K562 (cell line): ENCODE data around the gene MCRS1. TPM values are rescaled to one million over a fixed set of nuclear protein-coding genes. Genes with fewer than 3 reads are reported as not detected.
A peak's percentile ranks its signal among the peaks of the same experiment; 100 is the strongest.

ENCODE experiments used
- AFF4 ChIP-seq: sonication (generic); formaldehyde crosslinking; IDR thresholded peaks from 2 replicates; pipeline ENCODE4 v1.8.0; 2023; ENCODE audit warnings: mild to moderate bottlenecking, missing genetic modification reagents
- ARID2 ChIP-seq: fragments of 450-650 bp; IDR thresholded peaks from 2 replicates; pipeline ENCODE4 v1.6.1; 2017; ENCODE audit warnings: antibody characterized with exemption, mild to moderate bottlenecking
- BMI1 ChIP-seq: fragments of 150-350 bp; IDR thresholded peaks from 2 replicates; pipeline ENCODE4 v1.6.1; 2014; ENCODE audit warnings: low read length
- CHD2 ChIP-seq: IDR thresholded peaks from 2 replicates; pipeline ENCODE4 v1.6.1; 2011; ENCODE audit warnings: low read depth, low read length
- ETS2 ChIP-seq: IDR thresholded peaks from 2 replicates; pipeline ENCODE4 v1.6.1; 2016; ENCODE audit warnings: borderline replicate concordance, missing genetic modification characterization, mild to moderate bottlenecking, moderate library complexity, missing compliant biosample characterization; ENCODE audit not compliant: poor library complexity, severe bottlenecking
- FOXA3 ChIP-seq, 2 experiments: fragments of 450-650 bp in 1 of 2; sonication (generic) in 1 of 2; formaldehyde crosslinking; IDR thresholded peaks in 1 of 2; conservative IDR thresholded peaks in 1 of 2; 2 replicates each; pipeline versions ENCODE4 v1.4.0 to v1.8.0; 2020 to 2022; ENCODE audit warnings: mild to moderate bottlenecking in 2 of 2, missing genetic modification reagents in 1 of 2
- KLF16 ChIP-seq: IDR thresholded peaks from 2 replicates; pipeline ENCODE4 v1.6.1; 2016; ENCODE audit warnings: antibody characterized with exemption
- NR4A1 ChIP-seq, 2 experiments: fragments of 250-450 bp in 1 of 2; fragments of 450-650 bp in 1 of 2; sonication (Bioruptor Pico) in 1 of 2; IDR thresholded peaks; 2 replicates each; pipeline versions ENCODE4 v1.4.0 to v1.6.1; 2016 to 2020; ENCODE audit warnings: mild to moderate bottlenecking in 2 of 2, missing compliant biosample characterization in 1 of 2, missing genetic modification characterization in 1 of 2, moderate library complexity in 1 of 2
- RB1 ChIP-seq: fragments of 450-650 bp; IDR thresholded peaks from 2 replicates; pipeline ENCODE4 v1.6.1; 2017; ENCODE audit warnings: low read depth, mild to moderate bottlenecking
- SFPQ ChIP-seq: fragments of 200-400 bp; formaldehyde crosslinking; IDR thresholded peaks from 2 replicates; pipeline ENCODE4 v1.6.1; 2017; ENCODE audit warnings: mild to moderate bottlenecking, low read depth, low read length, moderate library complexity
- SLC30A9 ChIP-seq: fragments of 250-450 bp; sonication (Bioruptor Pico); IDR thresholded peaks from 2 replicates; pipeline ENCODE4 v1.8.0; 2022; ENCODE audit warnings: mild to moderate bottlenecking, moderate library complexity
- TAF9B ChIP-seq: fragments of 450-650 bp; IDR thresholded peaks from 2 replicates; pipeline ENCODE4 v1.6.1; 2018; ENCODE audit warnings: mild to moderate bottlenecking; ENCODE audit not compliant: partially characterized antibody
- TARDBP ChIP-seq: fragments of 450-650 bp; IDR thresholded peaks from 2 replicates; pipeline ENCODE4 v1.6.1; 2016
- THRB ChIP-seq: fragments of 450-650 bp; formaldehyde crosslinking; conservative IDR thresholded peaks from 2 replicates; pipeline ENCODE4 v1.4.0; 2022; ENCODE audit warnings: mild to moderate bottlenecking, missing genetic modification characterization
- ZNF282 ChIP-seq: sonication (generic); formaldehyde crosslinking; IDR thresholded peaks from 2 replicates; pipeline ENCODE4 v1.8.1; 2023; ENCODE audit warnings: missing genetic modification reagents
- ZNF395 ChIP-seq: fragments of 200-800 bp; sonication (Bioruptor generic); IDR thresholded peaks from 2 replicates; pipeline ENCODE4 v1.6.1; 2017; ENCODE audit warnings: missing genetic modification characterization, missing compliant biosample characterization
- ZNF586 ChIP-seq: fragments of 450-650 bp; formaldehyde crosslinking; conservative IDR thresholded peaks from 2 replicates; pipeline ENCODE4 v1.4.0; 2020; ENCODE audit warnings: mild to moderate bottlenecking, moderate library complexity
- ZNF644 ChIP-seq: fragments of 200-800 bp; sonication (Bioruptor generic); IDR thresholded peaks from 2 replicates; pipeline ENCODE4 v1.6.1; 2016; ENCODE audit warnings: low read depth, missing genetic modification characterization, missing compliant biosample characterization
- polyA plus RNA-seq, 8 experiments: library from polyadenylated mRNA; depleted of rRNA in 4 of 8; stranded (reverse) in 5 of 8; unstranded in 3 of 8; fragments of >200 nt; fragmentation: Nextera tagmentation in 2 of 8; fragmentation: Illumina TruSeq in 1 of 8; extraction: Ambion mirVana in 2 of 8; extraction: Trizol in 1 of 8; gene quantifications; 2 replicates each; pipeline versions ENCODE4 v1.2.1 to v1.2.3, GENCODE V29; 2011 to 2014; ENCODE audit warnings: inconsistent platforms in 1 of 8, missing spikeins in 1 of 8
- total RNA-seq, 7 experiments: library from RNA; depleted of rRNA in 6 of 7; stranded (reverse); fragments of >200 nt in 6 of 7; fragmentation: Illumina TruSeq in 2 of 7; extraction: Trizol in 2 of 7; gene quantifications; 2 replicates each; pipeline versions ENCODE4 v1.2.1 to v1.2.3, GENCODE V29; 2011 to 2021; ENCODE audit warnings: low replicate concordance in 1 of 7

MCRS1 gene
- total and polyA plus RNA-seq, 9 of the 15 experiments (the other 6 are each of a cell fraction or from before 2014, with no cell fraction given): 50.0 to 100 (median 73.2) TPM

- TF ChIP-seq KLF16: no peak
- TF ChIP-seq THRB (CRISPR knock-in tag): no peak
- no peak for TF ChIP-seq ETS2 (tag)
- no peak; the same call in 1 of the 2 replicates for TF ChIP-seq RB1
- no peak for TF ChIP-seq CHD2
- TF ChIP-seq ZNF644 (tag): no peak
- TF ChIP-seq ZNF586: no peak
- TF ChIP-seq ZNF282 (CRISPR knock-in tag): no peak
- no peak for TF ChIP-seq SFPQ
- TF ChIP-seq FOXA3 (CRISPR knock-in tag; conservative IDR thresholded peaks at IDR 0.05 in 1 of 2, IDR thresholded peaks at IDR 0.05 in 1 of 2): peak in 1 of 2 experiments; percentile 75; a peak in 1 of 4 replicates
- no peak for TF ChIP-seq BMI1
- TF ChIP-seq SLC30A9 (CRISPR knock-in tag): no peak
- TF ChIP-seq TARDBP: 0 out of 2 replicates have a peak, but pooled peaks have one; percentile 25
- TF ChIP-seq ARID2: no peak
- peak; percentile 89 for TF ChIP-seq AFF4 (CRISPR knock-in tag)
- peak; percentile 89 for TF ChIP-seq TAF9B
- peak; percentile 89 for TF ChIP-seq ZNF395 (CRISPR knock-in tag)
- no peak for TF ChIP-seq NR4A1 (CRISPR knock-in tag; IDR thresholded peaks at IDR 0.05)
- TF ChIP-seq NR4A1 (tag; IDR thresholded peaks at IDR 0.05): 0 out of 2 replicates have a peak, but pooled peaks have one; percentile 33
These were observed at the start of gene MCRS1 (continued) for GRCh38 chr12:49567611-49568441.
